IMR-90 (cell line): ENCODE measurements around the gene TTC9. TPM values are rescaled to one million over a fixed set of nuclear protein-coding genes. Genes with fewer than 3 reads are reported as not detected.

Experiments
- ATAC-seq: fragments of 200-7000 bp; cut with Tn5 transposase; 2 replicates; pipeline ENCODE4 v1.9.1; 2020; ENCODE audit warnings: low read depth, mild to moderate bottlenecking, moderate library complexity
- BruUV-seq: library from RNA; stranded (reverse); fragments of 400-500 nt; replicated peaks from 2 replicates; lab custom pipeline; 2021; lab: Mats Ljungman, UMichigan
- CTCF ChIA-PET: fragments of 300-600 bp; formaldehyde crosslinking; extraction: SDS; loops from one replicate; lab custom pipeline; 2021; ENCODE audit warnings: antibody characterized with exemption; lab: Yijun Ruan, JAX
- POLR2A ChIA-PET: fragments of 300-600 bp; sonication (Branson Sonifier 250); formaldehyde crosslinking; loops from one replicate; lab custom pipeline; 2022; ENCODE audit warnings: antibody characterized with exemption; ENCODE audit not compliant: unreplicated experiment; lab: Charles Lee
- DNase-seq: peaks from one replicate; pipeline ENCODE4 v3.0.0; 2013
- H2AFZ ChIP-seq: replicated peaks from 2 replicates; pipeline ENCODE3; 2013; ENCODE audit warnings: low read length, mild to moderate bottlenecking; ENCODE audit not compliant: poor library complexity
- H2AK5ac ChIP-seq: 2 replicates; pipeline ENCODE4 v1.6.1; 2013; ENCODE audit warnings: low read depth, low read length, inconsistent platforms
- H2AK9ac ChIP-seq: replicated peaks from 2 replicates; pipeline ENCODE3; 2013; ENCODE audit warnings: mild to moderate bottlenecking, low read depth, low read length, moderate library complexity; ENCODE audit not compliant: poor library complexity
- H2BK120ac ChIP-seq: 2 replicates; pipeline ENCODE4 v1.6.1; 2013; ENCODE audit warnings: low read depth, low read length, inconsistent platforms
- H2BK15ac ChIP-seq: 3 replicates; pipeline ENCODE4 v1.6.1; 2013; ENCODE audit warnings: low read depth, low read length, inconsistent platforms
- H2BK20ac ChIP-seq: 2 replicates; pipeline ENCODE4 v1.6.1; 2013; ENCODE audit warnings: low read depth, mild to moderate bottlenecking, inconsistent platforms, low read length, moderate library complexity
- H2BK5ac ChIP-seq: 2 replicates; pipeline ENCODE4 v1.6.1; 2013; ENCODE audit warnings: mild to moderate bottlenecking, low read depth, low read length, inconsistent platforms; ENCODE audit not compliant: poor library complexity, severe bottlenecking
- H3K14ac ChIP-seq: replicated peaks from 2 replicates; pipeline ENCODE4 v1.6.1; 2013; ENCODE audit warnings: low read depth, low read length, inconsistent platforms
- H3K18ac ChIP-seq: 2 replicates; pipeline ENCODE4 v1.6.1; 2013; ENCODE audit warnings: low read depth, low read length, control low read depth
- H3K23ac ChIP-seq: 2 replicates; pipeline ENCODE4 v1.6.1; 2013; ENCODE audit warnings: low read depth, low read length, inconsistent platforms
- H3K27ac ChIP-seq: 2 replicates; pipeline ENCODE4 v1.5.1; 2013; ENCODE audit warnings: mild to moderate bottlenecking, control low read depth, low read length; ENCODE audit not compliant: insufficient read depth
- H3K27me3 ChIP-seq: 2 replicates; pipeline ENCODE4 v1.6.1; 2013; ENCODE audit warnings: low read length; ENCODE audit not compliant: control insufficient read depth, insufficient read depth
- H3K36me3 ChIP-seq: 2 replicates; pipeline ENCODE4 v1.6.1; 2013; ENCODE audit warnings: low read length, mixed read lengths; ENCODE audit not compliant: control insufficient read depth, insufficient read depth
- H3K4ac ChIP-seq: 2 replicates; pipeline ENCODE4 v1.6.1; 2013; ENCODE audit warnings: low read depth, low read length, inconsistent platforms
- H3K4me1 ChIP-seq: 2 replicates; pipeline ENCODE4 v1.6.1; 2013; ENCODE audit warnings: low read length, mixed read lengths; ENCODE audit not compliant: control insufficient read depth, insufficient read depth
- H3K4me2 ChIP-seq: 2 replicates; pipeline ENCODE4 v1.6.1; 2013; ENCODE audit warnings: low read depth, mild to moderate bottlenecking, control low read depth, low read length, moderate library complexity
- H3K4me3 ChIP-seq: 2 replicates; pipeline ENCODE4 v1.5.1; 2013; ENCODE audit warnings: low read depth, mild to moderate bottlenecking, control low read depth, low read length, moderate library complexity; ENCODE audit not compliant: insufficient read depth
- H3K56ac ChIP-seq: 2 replicates; pipeline ENCODE4 v1.6.1; 2013; ENCODE audit warnings: low read length, inconsistent platforms; ENCODE audit not compliant: insufficient read depth; ENCODE audit errors: extremely low read depth
- H3K79me1 ChIP-seq, 2 experiments: 2 replicates each; pipeline ENCODE4 v1.6.1; 2013; ENCODE audit warnings: low read length in 2 of 2, inconsistent platforms in 1 of 2, low read depth in 1 of 2
- H3K9ac ChIP-seq: 2 replicates; pipeline ENCODE4 v1.6.1; 2013; ENCODE audit warnings: low read depth, low read length, control low read depth
- H3K9me1 ChIP-seq: 2 replicates; pipeline ENCODE4 v1.6.1; 2013; ENCODE audit warnings: low read length, inconsistent platforms; ENCODE audit not compliant: insufficient read depth
- H3K9me3 ChIP-seq: 2 replicates; pipeline ENCODE4 v1.6.1; 2013; ENCODE audit warnings: low read length; ENCODE audit not compliant: control insufficient read depth, insufficient read depth
- H4K20me1 ChIP-seq: 2 replicates; pipeline ENCODE4 v1.6.1; 2013; ENCODE audit warnings: low read length, inconsistent platforms; ENCODE audit not compliant: insufficient read depth
- H4K5ac ChIP-seq: 2 replicates; pipeline ENCODE4 v1.6.1; 2013; ENCODE audit warnings: mild to moderate bottlenecking, low read depth, low read length, control low read depth
- H4K8ac ChIP-seq, 2 experiments: 2 replicates each; pipeline ENCODE4 v1.6.1; 2013; ENCODE audit warnings: low read depth in 2 of 2, low read length in 2 of 2, control low read depth in 1 of 2, inconsistent platforms in 1 of 2
- H4K91ac ChIP-seq: 2 replicates; pipeline ENCODE4 v1.6.1; 2013; ENCODE audit warnings: low read depth, low read length, inconsistent platforms; ENCODE audit not compliant: insufficient read depth
- RFX5 ChIP-seq: IDR thresholded peaks from 2 replicates; pipeline ENCODE4 v1.8.0; 2012; ENCODE audit warnings: low read depth, mild to moderate bottlenecking, low read length, moderate library complexity
- WGBS, 2 experiments: methylation state at CpG; one replicate each; pipeline versions ENCODE4 v1.1.5 to v1.1.7; 2013; ENCODE audit warnings: missing lambda C conversion rate in 2 of 2; ENCODE audit not compliant: insufficient read length in 1 of 2; ENCODE audit errors: extremely low coverage in 2 of 2; 5-methylcytosine and 5-hydroxymethylcytosine counted together
- dilution Hi-C: fragments of 300-500 bp; cut with HindIII; formaldehyde crosslinking; loops from one replicate; pipeline ENCODE4 v1.14.3; 2018; ENCODE audit warnings: low sequenced_read_pairs; ENCODE audit not compliant: unreplicated experiment
- in situ Hi-C: fragments of 300-500 bp; cut with MboI; formaldehyde crosslinking; loops from 3 replicates; pipeline ENCODE4 v1.14.3; 2019; ENCODE audit warnings: low sequenced_read_pairs, inconsistent platforms, mixed read lengths
- intact Hi-C: fragments of 100-400 bp; cut with micrococcal nuclease; formaldehyde crosslinking; loops from 2 replicates; pipeline ENCODE4 v1.10.0; 2022
- polyA plus RNA-seq, 3 experiments: library from polyadenylated mRNA; depleted of rRNA; stranded (reverse); fragments of >200 nt; gene quantifications; 2 replicates each; pipeline ENCODE4 v1.2.3, GENCODE V29; 2012; ENCODE audit warnings: low replicate concordance in 1 of 3
- total RNA-seq: library from RNA; depleted of rRNA; stranded (reverse); fragments of >200 nt; gene quantifications from 2 replicates; pipeline ENCODE4 v1.2.3, GENCODE V29; 2012

Gene TTC9
- total and polyA plus RNA-seq, 2 of the 4 experiments (the other 2 are of a cell fraction) = 0.02 TPM; not detected in 1

DNA sequence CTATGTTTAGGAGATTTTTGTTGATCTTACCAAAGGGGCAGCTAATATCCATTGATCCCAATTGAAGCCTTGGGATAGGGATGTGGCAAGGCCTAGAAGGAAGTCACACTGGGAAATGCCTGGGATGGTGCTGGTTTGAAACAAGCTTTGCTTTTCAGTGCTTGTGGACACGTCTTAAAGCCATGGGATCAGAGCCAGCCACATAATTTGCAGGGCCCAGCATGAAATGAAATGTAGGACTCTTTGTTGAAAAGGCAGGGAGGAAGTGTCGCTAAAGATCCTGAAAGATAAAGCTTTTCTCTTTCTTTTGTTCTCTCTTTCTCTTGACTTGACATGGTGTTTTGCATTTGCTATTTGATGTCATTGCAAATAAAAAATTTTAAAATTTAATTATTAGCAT, 5.0 kb downstream of the TTC9 start:
- no peak overlapping the region for H4K91ac ChIP-seq
- TF ChIP-seq RFX5 = no peak
- H4K20me1 ChIP-seq = no peaks in the 10 kb centered on the region; the same call in 1 of the 2 replicates
- ATAC-seq = no peak
- dilution Hi-C loops = no loop called here
- no peak overlapping the region for H3K27ac ChIP-seq
- H2BK5ac ChIP-seq = no peak overlapping the region
- intact Hi-C loops = no loop called here
- no peak overlapping the region for H2AK5ac ChIP-seq
- H3K9me1 ChIP-seq = no peaks in the 10 kb centered on the region
- no peak for DNase-seq
- H3K36me3 ChIP-seq = no peaks in the 10 kb centered on the region
- no peak overlapping the region for H2AK9ac ChIP-seq
- CTCF ChIA-PET = no interaction called here
- no peak overlapping the region for H2BK20ac ChIP-seq
- no peak overlapping the region for H3K18ac ChIP-seq
- no peaks in the 10 kb centered on the region for H3K9me3 ChIP-seq
- no TSS peak for BruUV-seq
- no peak overlapping the region for H3K4me3 ChIP-seq
- H3K79me1 ChIP-seq = no peaks in the 10 kb centered on the region
- no peak overlapping the region for H3K9ac ChIP-seq
- no peaks in the 10 kb centered on the region; the same call in 1 of the 2 replicates for H3K4me1 ChIP-seq
- no peak overlapping the region for H3K23ac ChIP-seq
- no CpG with 5 or more reads among the region's 2 CpGs for WGBS, 2 experiments
- in situ Hi-C loops = no loop called here
- no peak overlapping the region for H2BK120ac ChIP-seq
- no peak overlapping the region for H2AFZ ChIP-seq
- POLR2A ChIA-PET = no interaction called here
- no peak overlapping the region for H3K14ac ChIP-seq
- no peak overlapping the region for H3K56ac ChIP-seq
- H4K8ac ChIP-seq = no peak overlapping the region
- no peak overlapping the region for H3K4me2 ChIP-seq
- no peak overlapping the region for H3K4ac ChIP-seq
- no peak overlapping the region for H4K5ac ChIP-seq
- H2BK15ac ChIP-seq = no peak overlapping the region
- peaks cover 36% of the 10 kb centered on the region for H3K27me3 ChIP-seq
